ENCODE measurements around the gene ASPM.
A peak's percentile ranks its signal among the peaks of the same experiment; 100 is the strongest.

DNA sequence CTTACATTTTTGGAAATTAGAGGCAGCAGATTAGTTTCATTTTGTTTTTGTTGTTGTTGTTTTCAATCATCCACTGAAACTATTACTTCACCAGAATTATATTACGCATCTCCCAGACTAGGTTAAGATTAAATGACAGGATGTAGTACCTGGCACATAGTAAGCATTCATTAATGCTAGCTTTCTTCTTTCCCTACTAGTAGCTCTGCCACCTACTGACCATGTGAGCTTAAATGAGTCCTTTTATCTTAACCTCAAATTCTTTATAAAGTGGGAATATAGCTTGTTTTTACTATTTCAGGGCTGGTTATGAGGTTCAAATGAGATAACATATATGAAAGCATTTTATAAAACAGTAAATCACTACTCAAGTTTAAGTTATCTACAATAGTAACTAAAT is 10.2 kb upstream of the ASPM start:
- TF ChIP-seq, protein P1, sequence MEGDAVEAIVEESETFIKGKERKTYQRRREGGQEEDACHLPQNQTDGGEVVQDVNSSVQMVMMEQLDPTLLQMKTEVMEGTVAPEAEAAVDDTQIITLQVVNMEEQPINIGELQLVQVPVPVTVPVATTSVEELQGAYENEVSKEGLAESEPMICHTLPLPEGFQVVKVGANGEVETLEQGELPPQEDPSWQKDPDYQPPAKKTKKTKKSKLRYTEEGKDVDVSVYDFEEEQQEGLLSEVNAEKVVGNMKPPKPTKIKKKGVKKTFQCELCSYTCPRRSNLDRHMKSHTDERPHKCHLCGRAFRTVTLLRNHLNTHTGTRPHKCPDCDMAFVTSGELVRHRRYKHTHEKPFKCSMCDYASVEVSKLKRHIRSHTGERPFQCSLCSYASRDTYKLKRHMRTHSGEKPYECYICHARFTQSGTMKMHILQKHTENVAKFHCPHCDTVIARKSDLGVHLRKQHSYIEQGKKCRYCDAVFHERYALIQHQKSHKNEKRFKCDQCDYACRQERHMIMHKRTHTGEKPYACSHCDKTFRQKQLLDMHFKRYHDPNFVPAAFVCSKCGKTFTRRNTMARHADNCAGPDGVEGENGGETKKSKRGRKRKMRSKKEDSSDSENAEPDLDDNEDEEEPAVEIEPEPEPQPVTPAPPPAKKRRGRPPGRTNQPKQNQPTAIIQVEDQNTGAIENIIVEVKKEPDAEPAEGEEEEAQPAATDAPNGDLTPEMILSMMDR (conservative IDR thresholded peaks at IDR 0.05), result peak; percentile 7
- TF ChIP-seq ZFX (IDR thresholded peaks at IDR 0.05), result no peak

Measured in C4-2B (cell line).